HepG2 (cell line): ENCODE results near the gene RAB30. TPM values are rescaled to one million over a fixed set of nuclear protein-coding genes. Genes with fewer than 3 reads are reported as not detected.

ENCODE experiments used
- AKAP8 ChIP-seq: sonication (generic); formaldehyde crosslinking; IDR thresholded peaks from 2 replicates; pipeline ENCODE4 v1.5.1; 2020; ENCODE audit warnings: mild to moderate bottlenecking, missing genetic modification reagents
- ATF4 ChIP-seq, 2 experiments: fragments of 450-650 bp in 1 of 2; sonication (generic) in 1 of 2; formaldehyde crosslinking; IDR thresholded peaks; 2 replicates each; pipeline versions ENCODE4 v1.5.0 to v1.8.0; 2020 to 2022; ENCODE audit warnings: mild to moderate bottlenecking in 1 of 2, missing genetic modification reagents in 1 of 2
- ATF5 ChIP-seq: sonication (generic); formaldehyde crosslinking; IDR thresholded peaks from 2 replicates; pipeline ENCODE4 v1.4.0; 2020; ENCODE audit warnings: mild to moderate bottlenecking, low read depth, missing genetic modification reagents
- EHMT2 ChIP-seq: fragments of 200-600 bp; sonication (generic); IDR thresholded peaks from 2 replicates; pipeline ENCODE4 v1.7.0; 2017; ENCODE audit warnings: antibody characterized with exemption, low read depth, low read length, borderline replicate concordance
- FOXM1 ChIP-seq: sonication (generic); formaldehyde crosslinking; IDR thresholded peaks from 2 replicates; pipeline ENCODE4 v1.5.0; 2020; ENCODE audit warnings: missing genetic modification reagents
- KLF16 ChIP-seq, 2 experiments: sonication (generic) in 1 of 2; formaldehyde crosslinking in 1 of 2; IDR thresholded peaks; 2 replicates each; pipeline versions ENCODE4 v1.6.1 to v1.8.0; 2016 to 2023; ENCODE audit warnings: missing genetic modification reagents in 2 of 2, missing compliant biosample characterization in 1 of 2
- ONECUT2 ChIP-seq: sonication (generic); formaldehyde crosslinking; IDR thresholded peaks from 2 replicates; pipeline ENCODE4 v1.4.0; 2020; ENCODE audit warnings: missing genetic modification reagents
- SOX5 ChIP-seq: IDR thresholded peaks from 2 replicates; pipeline ENCODE4 v1.6.1; 2016; ENCODE audit warnings: borderline replicate concordance
- TRIM22 ChIP-seq: fragments of 450-650 bp; IDR thresholded peaks from 2 replicates; pipeline ENCODE4 v1.6.1; 2017
- UBTF ChIP-seq: sonication (generic); formaldehyde crosslinking; IDR thresholded peaks from 2 replicates; pipeline ENCODE4 v1.4.0; 2020; ENCODE audit warnings: mild to moderate bottlenecking, missing genetic modification reagents
- WIZ ChIP-seq: sonication (generic); formaldehyde crosslinking; IDR thresholded peaks from 2 replicates; pipeline ENCODE4 v1.5.1; 2020; ENCODE audit warnings: mild to moderate bottlenecking, missing genetic modification reagents
- ZBTB44 ChIP-seq: sonication (generic); formaldehyde crosslinking; IDR thresholded peaks from 2 replicates; pipeline ENCODE4 v1.4.0; 2020; ENCODE audit warnings: missing genetic modification reagents
- ZC3H4 ChIP-seq: sonication (generic); formaldehyde crosslinking; IDR thresholded peaks from 2 replicates; pipeline ENCODE4 v1.4.0; 2020; ENCODE audit warnings: missing genetic modification reagents, borderline replicate concordance
- ZNF207 ChIP-seq: fragments of 450-650 bp; IDR thresholded peaks from 2 replicates; pipeline ENCODE4 v1.6.1; 2016; ENCODE audit warnings: antibody characterized with exemption, borderline replicate concordance
- ZNF276 ChIP-seq: sonication (generic); formaldehyde crosslinking; IDR thresholded peaks from 2 replicates; pipeline ENCODE4 v1.4.0; 2020; ENCODE audit warnings: mild to moderate bottlenecking, low read depth, missing genetic modification reagents
- ZNF704 ChIP-seq: sonication (generic); formaldehyde crosslinking; IDR thresholded peaks from 2 replicates; pipeline ENCODE4 v1.8.1; 2023; ENCODE audit warnings: mild to moderate bottlenecking, inconsistent platforms, moderate library complexity, missing genetic modification reagents, borderline replicate concordance
- polyA plus RNA-seq, 8 experiments: library from polyadenylated mRNA; depleted of rRNA in 3 of 8; stranded (reverse) in 7 of 8; unstranded in 1 of 8; fragments of >200 nt; fragmentation: Illumina TruSeq in 4 of 8; extraction: Trizol in 4 of 8; gene quantifications; 2 replicates each; pipeline versions ENCODE4 v1.2.1 to v1.2.3, GENCODE V29; 2011 to 2016; ENCODE audit warnings: low read depth in 4 of 8, missing spikeins in 1 of 8, mixed read lengths in 1 of 8; ENCODE audit not compliant: insufficient read depth in 1 of 8
- total RNA-seq, 5 experiments: library from RNA; depleted of rRNA; stranded (reverse); fragments of >200 nt; fragmentation: Illumina TruSeq; extraction: Trizol; gene quantifications; 2 replicates each; pipeline ENCODE4 v1.2.3, GENCODE V29; 2016; ENCODE audit warnings: low read depth in 1 of 5
- TF ChIP-seq, protein P1 (sequence below): sonication (generic); formaldehyde crosslinking; IDR thresholded peaks from 2 replicates; pipeline ENCODE4 v1.8.1; 2023; ENCODE audit warnings: mild to moderate bottlenecking, moderate library complexity, missing genetic modification reagents

Gene RAB30
- total and polyA plus RNA-seq, 2 of the 13 experiments (the other 11 are each of a cell fraction or from before 2014, with no cell fraction given) = 3.7 to 5.0 TPM

DNA sequence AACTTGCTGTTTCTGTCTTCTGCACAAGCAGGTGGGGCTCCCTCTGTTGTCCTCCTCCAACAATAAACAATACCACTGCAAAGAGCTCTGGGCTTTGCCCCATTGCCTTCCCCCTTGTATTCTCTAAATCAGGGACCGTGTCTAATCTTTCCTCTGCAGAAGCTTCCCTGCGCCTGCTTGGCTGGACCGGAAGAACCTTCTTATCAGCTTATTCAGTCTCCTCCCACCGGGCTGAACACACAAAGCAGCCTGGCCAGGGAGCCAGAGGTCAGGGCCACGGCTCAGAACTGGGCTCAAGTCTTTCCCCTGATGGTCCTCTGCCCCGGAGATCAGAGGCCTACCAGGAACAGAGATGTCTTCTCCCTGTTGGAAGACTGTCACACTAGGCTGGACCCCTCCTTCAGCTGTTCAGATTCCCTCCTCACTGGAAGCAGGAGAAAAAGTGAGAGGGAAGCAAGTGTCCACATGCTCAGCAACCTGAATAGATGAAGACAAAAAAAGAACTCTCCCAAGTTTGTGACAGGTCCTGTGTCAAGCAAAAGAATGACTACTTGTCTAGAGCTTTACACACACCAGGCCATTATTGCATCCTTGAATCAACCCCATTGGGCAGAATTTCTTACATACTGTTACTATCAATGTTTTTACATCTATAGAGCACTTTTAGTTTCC lies 63.7 kb downstream of the RAB30 start (continued):
- TF ChIP-seq ZNF276 (CRISPR knock-in tag) (no peak), ZNF704 (CRISPR knock-in tag) (no peak), ZC3H4 (no peak), ATF4 (CRISPR knock-in tag; IDR thresholded peaks at IDR 0.05) (no peak), TRIM22 (no peak), EHMT2 (no peak), KLF16 (CRISPR knock-in tag; IDR thresholded peaks at IDR 0.05) (peak in 1 of 2 experiments; percentile 42; a peak in 1 of 4 replicates), ZBTB44 (no peak), FOXM1 (CRISPR knock-in tag) (no peak), ATF5 (CRISPR knock-in tag) (no peak), WIZ (CRISPR knock-in tag) (no peak), AKAP8 (CRISPR knock-in tag) (no peak), UBTF (CRISPR knock-in tag) (peak; percentile 47), SOX5 (CRISPR knock-in tag) (peak; percentile 88), ZNF207 (no peak), ONECUT2 (CRISPR knock-in tag) (0 out of 2 replicates have a peak, but pooled peaks have one; percentile 19)
- TF ChIP-seq, protein P1, sequence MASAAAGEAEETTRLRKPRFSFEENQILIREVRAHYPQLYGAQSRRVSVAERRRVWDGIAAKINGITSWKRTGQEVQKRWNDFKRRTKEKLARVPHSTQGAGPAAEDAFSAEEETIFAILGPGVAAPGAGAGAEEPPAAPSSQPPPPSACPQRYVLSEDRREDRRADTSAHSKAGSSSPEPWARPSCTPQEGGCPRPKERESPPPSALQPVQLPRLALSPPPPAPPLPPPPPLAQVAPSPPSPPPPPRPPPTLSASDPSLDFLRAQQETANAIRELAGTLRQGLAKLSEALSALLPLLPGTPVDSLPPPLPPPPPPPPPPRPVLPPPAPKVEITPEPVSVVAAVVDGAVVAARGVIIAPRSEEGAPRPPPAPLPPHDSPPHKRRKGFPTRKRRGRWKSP = no peak
